ENCODE results near the gene FOXL2.

The FOXL2 gene

GRCh38 chr3:138946663-138947494 is at the start of gene FOXL2, which contains the start of gene FOXL2NB:
Gene FOXL2, minus strand, starts transcription at chr3:138947137. Its CDS starts 415 bp downstream, at chr3:138946722.
Gene FOXL2NB, plus strand, starts transcription at chr3:138947217. Its CDS starts 148 bp downstream, at chr3:138947365.
- peak; percentile 35 for DNase-seq

- no peak for DNase-seq
These were observed 48.8 kb upstream of the FOXL2 start for GRCh38 chr3:138995706-138996105.

GRCh38 chr3:138987181-138987580 is 40.2 kb upstream of the FOXL2 start:
- no peak for DNase-seq

GRCh38 chr3:138985932-138986331 is 39.0 kb upstream of the FOXL2 start:
- no peak for DNase-seq

GRCh38 chr3:138984816-138985215 is 37.9 kb upstream of the FOXL2 start:
- DNase-seq: no peak

GRCh38 chr3:138976047-138976446 is 29.1 kb upstream of the FOXL2 start:
- DNase-seq: no peak

- DNase-seq: no peak
These were observed 28.4 kb upstream of the FOXL2 start for GRCh38 chr3:138975351-138975750.

DNA sequence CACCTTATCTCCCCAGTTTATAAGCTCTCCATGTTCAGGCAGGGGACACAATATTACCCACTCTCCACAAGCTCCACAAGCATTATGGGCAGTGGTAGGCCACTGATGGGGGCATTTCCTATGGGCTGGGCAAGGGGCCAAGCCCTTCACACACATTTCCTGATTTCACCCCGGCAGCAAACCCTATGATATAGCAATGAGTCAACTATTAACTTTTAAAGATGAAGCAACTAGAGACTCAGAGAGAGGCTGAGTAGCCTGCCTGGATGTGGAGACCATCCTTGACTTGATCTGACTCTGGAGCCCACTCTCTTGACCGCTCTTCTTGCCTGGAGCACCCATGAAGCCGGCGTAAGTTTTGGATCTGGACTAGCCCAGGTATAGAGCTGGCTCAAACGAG is 27.5 kb upstream of the FOXL2 start:
- DNase-seq: no peak

DNA sequence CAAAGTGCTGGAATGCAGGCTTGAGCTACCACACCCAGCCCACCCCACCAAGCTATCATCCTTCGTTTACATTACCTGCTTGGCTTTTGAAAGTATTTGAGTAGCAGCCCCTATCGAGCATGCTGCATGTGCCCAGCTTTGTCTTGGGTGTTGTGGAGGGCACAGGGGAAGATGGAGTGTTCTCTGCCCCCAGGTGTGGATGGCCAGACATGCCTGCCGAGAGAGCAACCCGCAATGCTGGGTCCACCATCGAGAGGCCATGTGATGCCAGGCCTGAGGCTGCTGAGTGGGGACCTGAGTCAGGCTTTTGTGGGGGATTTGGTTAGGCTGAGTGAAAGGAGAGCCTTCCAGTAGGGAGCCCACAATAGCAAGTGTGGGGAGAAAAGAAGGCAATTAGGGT is 26.0 kb upstream of the FOXL2 start:
- DNase-seq: no peak

GRCh38 chr3:138971766-138972320 is 24.9 kb upstream of the FOXL2 start:
- no peak for DNase-seq

- no peak for DNase-seq
These were observed 18.0 kb upstream of the FOXL2 start for GRCh38 chr3:138964923-138965322.

- no peak for DNase-seq
These were observed 17.3 kb upstream of the FOXL2 start for GRCh38 chr3:138964264-138964663.

DNA sequence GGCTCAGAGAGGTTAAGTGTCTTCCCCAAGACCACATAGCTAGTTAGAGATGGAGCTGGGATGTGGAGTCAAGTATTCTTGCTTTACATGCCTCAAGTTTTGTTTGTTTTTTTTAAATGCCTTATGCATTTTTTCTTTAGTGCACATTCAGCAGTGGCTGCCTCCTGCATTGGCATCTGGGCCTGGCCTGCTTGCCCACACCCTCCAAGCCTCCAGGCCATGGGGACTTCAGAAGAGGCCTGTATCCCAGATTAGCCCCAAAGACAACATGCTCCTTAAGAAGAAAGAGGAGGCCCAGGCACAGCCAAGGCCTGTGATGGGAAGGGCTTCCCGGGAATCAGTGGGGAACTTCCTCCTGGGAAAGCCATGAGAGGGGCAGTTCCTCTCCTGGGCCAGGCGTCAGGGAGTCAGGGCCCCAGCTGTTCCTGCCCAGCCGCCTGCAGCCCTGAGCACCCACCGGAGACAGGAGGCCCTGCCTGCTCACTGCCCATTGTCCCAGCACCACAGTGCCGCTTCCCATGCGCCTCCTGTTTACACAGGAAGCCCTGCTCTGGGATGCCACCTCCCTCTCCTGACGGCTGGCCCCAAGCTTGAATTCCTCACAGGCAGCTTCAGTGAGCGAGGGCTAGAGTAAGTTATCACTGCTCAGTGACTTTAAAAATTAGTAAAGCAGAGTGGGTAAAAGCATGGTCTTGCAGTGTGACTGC is 16.1 kb upstream of the FOXL2 start:
- DNase-seq: no peak

- DNase-seq: no peak
These were observed 13.5 kb upstream of the FOXL2 start for GRCh38 chr3:138960417-138960852.

DNA sequence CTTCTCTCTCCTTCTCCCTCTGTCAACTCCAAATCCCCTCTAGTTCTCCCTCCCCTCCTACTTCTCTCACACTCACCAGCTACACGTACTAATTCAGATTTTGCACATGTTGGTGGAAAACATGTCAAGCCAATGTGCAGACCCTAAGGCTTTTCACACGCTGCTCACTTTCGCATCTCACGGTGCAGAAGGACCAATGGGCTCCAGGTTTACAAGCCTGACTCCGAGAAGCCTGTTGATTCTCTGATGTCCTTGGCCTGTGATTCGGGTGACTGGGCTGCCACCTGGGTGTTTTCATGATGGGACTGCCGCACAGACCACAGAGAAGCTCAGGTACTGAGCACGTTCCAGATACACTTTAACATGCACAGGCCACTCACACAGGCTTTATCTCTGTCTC is 3.8 kb upstream of the FOXL2 start:
- no peak for DNase-seq

- no peak for DNase-seq
These were observed 3.2 kb upstream of the FOXL2 start for GRCh38 chr3:138950006-138950644.

- no peak for DNase-seq
These were observed 2.6 kb upstream of the FOXL2 start for GRCh38 chr3:138949445-138950005.

- DNase-seq: no peak
These were observed 2.1 kb upstream of the FOXL2 start for GRCh38 chr3:138949002-138949418.

GRCh38 chr3:138948371-138949001 is 1.5 kb upstream of the FOXL2 start:
- no peak for DNase-seq

- DNase-seq: no peak
These were observed 671 bp upstream of the FOXL2 start for GRCh38 chr3:138947495-138948121.

- DNase-seq: peak; percentile 43
These were observed 951 bp downstream of the FOXL2 start for GRCh38 chr3:138945709-138946662.
